ENCODE data around the gene TRNP1.

- TF ChIP-seq, protein P1, sequence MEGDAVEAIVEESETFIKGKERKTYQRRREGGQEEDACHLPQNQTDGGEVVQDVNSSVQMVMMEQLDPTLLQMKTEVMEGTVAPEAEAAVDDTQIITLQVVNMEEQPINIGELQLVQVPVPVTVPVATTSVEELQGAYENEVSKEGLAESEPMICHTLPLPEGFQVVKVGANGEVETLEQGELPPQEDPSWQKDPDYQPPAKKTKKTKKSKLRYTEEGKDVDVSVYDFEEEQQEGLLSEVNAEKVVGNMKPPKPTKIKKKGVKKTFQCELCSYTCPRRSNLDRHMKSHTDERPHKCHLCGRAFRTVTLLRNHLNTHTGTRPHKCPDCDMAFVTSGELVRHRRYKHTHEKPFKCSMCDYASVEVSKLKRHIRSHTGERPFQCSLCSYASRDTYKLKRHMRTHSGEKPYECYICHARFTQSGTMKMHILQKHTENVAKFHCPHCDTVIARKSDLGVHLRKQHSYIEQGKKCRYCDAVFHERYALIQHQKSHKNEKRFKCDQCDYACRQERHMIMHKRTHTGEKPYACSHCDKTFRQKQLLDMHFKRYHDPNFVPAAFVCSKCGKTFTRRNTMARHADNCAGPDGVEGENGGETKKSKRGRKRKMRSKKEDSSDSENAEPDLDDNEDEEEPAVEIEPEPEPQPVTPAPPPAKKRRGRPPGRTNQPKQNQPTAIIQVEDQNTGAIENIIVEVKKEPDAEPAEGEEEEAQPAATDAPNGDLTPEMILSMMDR (IDR thresholded peaks at IDR 0.05) = no peak
- TF ChIP-seq EP300 (IDR thresholded peaks at IDR 0.05) = no peak
Observed at GRCh38 chr1:27005648-27006496, 12.4 kb downstream of the TRNP1 start.
